K562 (cell line): Measurements from ENCODE around the gene LYZL6. TPM values are rescaled to one million over a fixed set of nuclear protein-coding genes. Genes with fewer than 3 reads are reported as not detected.

ENCODE experiments used
- ATAC-seq: fragments of 200-7000 bp; cut with Tn5 transposase; 3 replicates; pipeline ENCODE4 v1.9.1; 2020; ENCODE audit warnings: moderate library complexity
- BruUV-seq: library from RNA; stranded (reverse); fragments of 400-500 nt; replicated peaks from 2 replicates; lab custom pipeline; 2021; lab: Mats Ljungman, UMichigan
- CTCF ChIA-PET: fragments of 300-600 bp; formaldehyde crosslinking; extraction: SDS; loops from one replicate; lab custom pipeline; 2021; ENCODE audit warnings: low intra/inter-chr PET ratio; lab: Yijun Ruan, JAX
- POLR2A ChIA-PET: fragments of 300-600, 350-650 bp; sonication (Branson Sonifier 250); formaldehyde crosslinking; extraction: SDS; loops from one replicate; lab custom pipeline; 2021; ENCODE audit warnings: antibody characterized with exemption, inconsistent platforms; lab: Yijun Ruan, JAX
- DNase-seq, 4 experiments: peaks; one replicate each; pipeline versions ENCODE4 v3.0.0 to v3.0.0-alpha.2; 2011 to 2018; ENCODE audit warnings: low spot score in 3 of 4, mixed read lengths in 3 of 4; ENCODE audit errors: extremely low read depth in 1 of 4
- FAIRE-seq: peaks from 2 replicates; lab custom pipeline; 2011; peaks lifted over from hg19 to GRCh38; lab: Jason Lieb, UNC
- H2AFZ ChIP-seq: 2 replicates; pipeline ENCODE4 v1.6.0; 2011; ENCODE audit warnings: low read depth, low read length, control low read depth, inconsistent platforms
- H3K27ac ChIP-seq: fragments of 200-600 bp; 3 replicates; pipeline ENCODE4 v1.8.0; 2011; ENCODE audit warnings: low read depth, mild to moderate bottlenecking, control low read depth, inconsistent platforms, low read length, moderate library complexity, mixed read lengths; ENCODE audit errors: extremely low read depth
- H3K27me3 ChIP-seq, 2 experiments: fragments of 300-600 bp in 1 of 2; 2 replicates in 1 of 2; 3 replicates in 1 of 2; pipeline versions ENCODE4 v1.6.0 to v1.8.0; 2011; ENCODE audit warnings: inconsistent platforms in 2 of 2, low read length in 2 of 2, mild to moderate bottlenecking in 1 of 2, mixed read lengths in 1 of 2, moderate library complexity in 1 of 2; ENCODE audit not compliant: control insufficient read depth in 2 of 2, insufficient read depth in 2 of 2
- H3K36me3 ChIP-seq: fragments of 300-600 bp; 3 replicates; pipeline ENCODE4 v1.8.0; 2011; ENCODE audit warnings: mild to moderate bottlenecking, low read length, inconsistent platforms; ENCODE audit not compliant: control insufficient read depth, insufficient read depth
- H3K4me1 ChIP-seq, 2 experiments: fragments of 200-600 bp in 1 of 2; replicated peaks in 1 of 2; 2 replicates in 1 of 2; 3 replicates in 1 of 2; pipeline versions ENCODE4 v1.5.1 to v1.8.0; 2011; ENCODE audit warnings: inconsistent platforms in 2 of 2, low read length in 2 of 2, mild to moderate bottlenecking in 1 of 2, mixed read lengths in 1 of 2, moderate library complexity in 1 of 2; ENCODE audit not compliant: control insufficient read depth in 2 of 2, insufficient read depth in 2 of 2
- H3K4me2 ChIP-seq: 2 replicates; pipeline ENCODE4 v1.6.1; 2011; ENCODE audit warnings: low read length, control low read depth, inconsistent platforms, mixed read lengths; ENCODE audit not compliant: insufficient read depth
- H3K4me3 ChIP-seq: fragments of 200-600 bp; sonication (generic), shearing (Covaris generic); 2 replicates; pipeline ENCODE4 v1.5.1; 2016; ENCODE audit warnings: control low read depth, inconsistent platforms
- H3K79me2 ChIP-seq: fragments of 200-600 bp; 3 replicates; pipeline ENCODE4 v1.8.0; 2011; ENCODE audit warnings: low read length, inconsistent platforms; ENCODE audit not compliant: control insufficient read depth, insufficient read depth
- H3K9ac ChIP-seq, 2 experiments: 2 replicates each; pipeline versions ENCODE4 v1.6.0 to v1.6.1; 2011; ENCODE audit warnings: low read depth in 2 of 2, low read length in 2 of 2, control low read depth in 1 of 2, inconsistent platforms in 1 of 2, mild to moderate bottlenecking in 1 of 2, mixed read lengths in 1 of 2; ENCODE audit not compliant: insufficient read depth in 1 of 2
- H3K9me1 ChIP-seq: one replicate; pipeline ENCODE4 v1.6.0; 2011; ENCODE audit warnings: inconsistent platforms, mild to moderate bottlenecking, low read length, moderate library complexity; ENCODE audit not compliant: control insufficient read depth, insufficient read depth
- H3K9me3 ChIP-seq: replicated peaks from 2 replicates; pipeline ENCODE4 v1.5.1; 2011; ENCODE audit warnings: low read depth, low read length, inconsistent platforms; ENCODE audit not compliant: control insufficient read depth, insufficient read depth
- H4K20me1 ChIP-seq: replicated peaks from 2 replicates; pipeline ENCODE4 v1.6.1; 2011; ENCODE audit warnings: low read length, inconsistent platforms, mixed read lengths; ENCODE audit not compliant: control insufficient read depth, insufficient read depth
- CC2D1A ChIP-seq: fragments of 450-650 bp; IDR thresholded peaks from 2 replicates; pipeline ENCODE4 v1.6.1; 2017; ENCODE audit warnings: mild to moderate bottlenecking
- NELFE ChIP-seq: IDR thresholded peaks from 2 replicates; pipeline ENCODE4 v1.6.1; 2011; ENCODE audit warnings: mild to moderate bottlenecking; ENCODE audit not compliant: insufficient read depth, insufficient read length
- NR4A1 ChIP-seq, 2 experiments: fragments of 250-450 bp in 1 of 2; fragments of 450-650 bp in 1 of 2; sonication (Bioruptor Pico) in 1 of 2; IDR thresholded peaks; 2 replicates each; pipeline versions ENCODE4 v1.4.0 to v1.6.1; 2016 to 2020; ENCODE audit warnings: mild to moderate bottlenecking in 2 of 2, missing compliant biosample characterization in 1 of 2, missing genetic modification characterization in 1 of 2, moderate library complexity in 1 of 2
- PHF8 ChIP-seq: fragments of 200-600 bp; sonication (generic); IDR thresholded peaks from 2 replicates; pipeline ENCODE4 v1.6.1; 2012; ENCODE audit warnings: mixed run types, mild to moderate bottlenecking, inconsistent platforms, low read length, moderate library complexity, borderline replicate concordance
- RAD21 ChIP-seq, 2 experiments: fragments of 250-450 bp in 1 of 2; fragments of 450-650 bp in 1 of 2; sonication (Bioruptor Pico) in 1 of 2; formaldehyde crosslinking in 1 of 2; IDR thresholded peaks in 1 of 2; conservative IDR thresholded peaks in 1 of 2; 2 replicates each; pipeline versions ENCODE4 v1.4.0 to v1.8.0; 2020 to 2022; ENCODE audit warnings: mild to moderate bottlenecking in 2 of 2, moderate library complexity in 1 of 2
- RHOXF2B ChIP-seq: fragments of 250-450 bp; sonication (Bioruptor Pico); conservative IDR thresholded peaks from 2 replicates; pipeline ENCODE4 v1.5.1; 2021
- ZNF124 ChIP-seq: sonication (generic); formaldehyde crosslinking; IDR thresholded peaks from 2 replicates; pipeline ENCODE4 v1.8.1; 2022; ENCODE audit warnings: missing genetic modification reagents
- ZNF696 ChIP-seq: fragments of 250-450 bp; sonication (Bioruptor Pico); conservative IDR thresholded peaks from 2 replicates; pipeline ENCODE4 v1.4.0; 2020; ENCODE audit warnings: mild to moderate bottlenecking, moderate library complexity
- WGBS: fragments of 100-300 bp; shearing (Covaris generic); methylation state at CpG from one replicate; pipeline ENCODE4 v1.1.6; 2016; ENCODE audit warnings: low coverage, mixed read lengths; ENCODE audit not compliant: insufficient coverage; ENCODE audit errors: missing lambda C conversion rate; 5-methylcytosine and 5-hydroxymethylcytosine counted together
- in situ Hi-C: fragments of 300-500 bp; cut with MboI; formaldehyde crosslinking; loops from 4 replicates; pipeline ENCODE4 v1.15.0; 2018; ENCODE audit warnings: inconsistent platforms, mixed read lengths
- intact Hi-C: fragments of 100-400 bp; cut with micrococcal nuclease; formaldehyde crosslinking; loops from 2 replicates; pipeline ENCODE4 v1.14.2; 2022
- polyA plus RNA-seq, 8 experiments: library from polyadenylated mRNA; depleted of rRNA in 4 of 8; stranded (reverse) in 5 of 8; unstranded in 3 of 8; fragments of >200 nt; fragmentation: Nextera tagmentation in 2 of 8; fragmentation: Illumina TruSeq in 1 of 8; extraction: Ambion mirVana in 2 of 8; extraction: Trizol in 1 of 8; gene quantifications; 2 replicates each; pipeline versions ENCODE4 v1.2.1 to v1.2.3, GENCODE V29; 2011 to 2014; ENCODE audit warnings: inconsistent platforms in 1 of 8, missing spikeins in 1 of 8
- total RNA-seq, 7 experiments: library from RNA; depleted of rRNA in 6 of 7; stranded (reverse); fragments of >200 nt in 6 of 7; fragmentation: Illumina TruSeq in 2 of 7; extraction: Trizol in 2 of 7; gene quantifications; 2 replicates each; pipeline versions ENCODE4 v1.2.1 to v1.2.3, GENCODE V29; 2011 to 2021; ENCODE audit warnings: low replicate concordance in 1 of 7
- TF ChIP-seq, protein P1 (sequence below): IDR thresholded peaks from 2 replicates; pipeline ENCODE4 v1.6.1; 2011; ENCODE audit warnings: borderline replicate concordance, low read depth, mild to moderate bottlenecking, moderate library complexity, low read length; ENCODE audit not compliant: insufficient read depth, poor library complexity, severe bottlenecking
- TF ChIP-seq, protein P2 (sequence below): conservative IDR thresholded peaks from 2 replicates; pipeline ENCODE4 v1.6.1; 2011; ENCODE audit warnings: low read depth, mild to moderate bottlenecking, low read length; ENCODE audit not compliant: control insufficient read depth
- TF ChIP-seq, protein P3 (sequence below): fragments of 450-650 bp; IDR thresholded peaks from 2 replicates; pipeline ENCODE4 v1.6.1; 2018; ENCODE audit not compliant: partially characterized antibody
- TF ChIP-seq, protein P4 (sequence below), 2 experiments: fragments of 200-800 bp in 1 of 2; sonication (Bioruptor generic) in 1 of 2; sonication (generic) in 1 of 2; formaldehyde crosslinking in 1 of 2; IDR thresholded peaks in 1 of 2; conservative IDR thresholded peaks in 1 of 2; 2 replicates each; pipeline versions ENCODE4 v1.5.0 to v1.6.1; 2016 to 2020; ENCODE audit warnings: missing compliant biosample characterization in 1 of 2, missing genetic modification characterization in 1 of 2, missing genetic modification reagents in 1 of 2

LYZL6 gene
- total and polyA plus RNA-seq, 9 of the 15 experiments (the other 6 are each of a cell fraction or from before 2014, with no cell fraction given) = not detected

DNA sequence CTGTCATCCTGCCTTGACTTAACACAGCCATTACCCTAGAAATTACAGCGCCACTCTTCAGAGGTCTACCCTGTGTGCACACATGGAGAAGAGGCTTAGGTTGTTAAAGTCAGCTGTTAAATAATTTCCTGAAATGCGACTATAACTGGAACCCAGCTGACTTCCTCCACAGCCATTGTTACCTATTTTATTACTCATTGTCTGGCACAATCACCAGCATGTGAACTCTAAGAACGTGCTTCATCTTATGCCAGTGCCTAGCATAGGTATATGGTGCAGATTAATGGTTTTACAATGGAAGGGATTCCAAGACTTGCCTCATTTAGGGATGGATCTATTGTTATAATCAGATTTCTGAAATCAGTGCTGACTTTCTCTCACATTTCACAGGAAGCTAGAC lies 24.8 kb downstream of the LYZL6 start:
- H3K4me3 ChIP-seq = no peak overlapping the region
- H2AFZ ChIP-seq = no peak overlapping the region
- BruUV-seq = no TSS peak
- H3K9me3 ChIP-seq = no peaks in the 10 kb centered on the region
- H3K9me1 ChIP-seq = no peaks in the 10 kb centered on the region
- H3K27me3 ChIP-seq = no peaks in the 10 kb centered on the region
- H3K4me2 ChIP-seq = no peak overlapping the region
- H3K9ac ChIP-seq = no peak overlapping the region
- ChIA-PET POLR2A (interaction anchor here (1.9 kb wide), 1 partner anchor 8 kb away, joined by 6 read pairs; no protein-coding TSS in a partner anchor), CTCF (no interaction called here)
- intact Hi-C loops (loop anchor here (5.0 kb wide), 1 partner anchor 61 kb away; no protein-coding TSS in a partner anchor), in situ Hi-C loops (no loop called here)
- FAIRE-seq (no peak), DNase-seq (no peak), ATAC-seq (no peak)
- no peaks in the 10 kb centered on the region for H4K20me1 ChIP-seq
- H3K4me1 ChIP-seq = peaks cover 23 to 51% of the 10 kb centered on the region in 2 experiments
- no peaks in the 10 kb centered on the region for H3K79me2 ChIP-seq
- WGBS = 90% methylated on average over 3 of the region's 3 CpGs
- no peak overlapping the region for H3K27ac ChIP-seq
- H3K36me3 ChIP-seq = no peaks in the 10 kb centered on the region
- no peak for TF ChIP-seq NELFE
- TF ChIP-seq ZNF696 = no peak
- no peak for TF ChIP-seq NR4A1 (CRISPR knock-in tag; IDR thresholded peaks at IDR 0.05)
- TF ChIP-seq NR4A1 (tag; IDR thresholded peaks at IDR 0.05) = no peak
- TF ChIP-seq, protein P1, sequence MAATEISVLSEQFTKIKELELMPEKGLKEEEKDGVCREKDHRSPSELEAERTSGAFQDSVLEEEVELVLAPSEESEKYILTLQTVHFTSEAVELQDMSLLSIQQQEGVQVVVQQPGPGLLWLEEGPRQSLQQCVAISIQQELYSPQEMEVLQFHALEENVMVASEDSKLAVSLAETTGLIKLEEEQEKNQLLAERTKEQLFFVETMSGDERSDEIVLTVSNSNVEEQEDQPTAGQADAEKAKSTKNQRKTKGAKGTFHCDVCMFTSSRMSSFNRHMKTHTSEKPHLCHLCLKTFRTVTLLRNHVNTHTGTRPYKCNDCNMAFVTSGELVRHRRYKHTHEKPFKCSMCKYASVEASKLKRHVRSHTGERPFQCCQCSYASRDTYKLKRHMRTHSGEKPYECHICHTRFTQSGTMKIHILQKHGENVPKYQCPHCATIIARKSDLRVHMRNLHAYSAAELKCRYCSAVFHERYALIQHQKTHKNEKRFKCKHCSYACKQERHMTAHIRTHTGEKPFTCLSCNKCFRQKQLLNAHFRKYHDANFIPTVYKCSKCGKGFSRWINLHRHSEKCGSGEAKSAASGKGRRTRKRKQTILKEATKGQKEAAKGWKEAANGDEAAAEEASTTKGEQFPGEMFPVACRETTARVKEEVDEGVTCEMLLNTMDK = no peak
- TF ChIP-seq CC2D1A = no peak
- no peak for TF ChIP-seq ZNF124 (CRISPR knock-in tag)
- TF ChIP-seq, protein P2, sequence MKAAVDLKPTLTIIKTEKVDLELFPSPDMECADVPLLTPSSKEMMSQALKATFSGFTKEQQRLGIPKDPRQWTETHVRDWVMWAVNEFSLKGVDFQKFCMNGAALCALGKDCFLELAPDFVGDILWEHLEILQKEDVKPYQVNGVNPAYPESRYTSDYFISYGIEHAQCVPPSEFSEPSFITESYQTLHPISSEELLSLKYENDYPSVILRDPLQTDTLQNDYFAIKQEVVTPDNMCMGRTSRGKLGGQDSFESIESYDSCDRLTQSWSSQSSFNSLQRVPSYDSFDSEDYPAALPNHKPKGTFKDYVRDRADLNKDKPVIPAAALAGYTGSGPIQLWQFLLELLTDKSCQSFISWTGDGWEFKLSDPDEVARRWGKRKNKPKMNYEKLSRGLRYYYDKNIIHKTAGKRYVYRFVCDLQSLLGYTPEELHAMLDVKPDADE = no peak
- TF ChIP-seq, protein P3, sequence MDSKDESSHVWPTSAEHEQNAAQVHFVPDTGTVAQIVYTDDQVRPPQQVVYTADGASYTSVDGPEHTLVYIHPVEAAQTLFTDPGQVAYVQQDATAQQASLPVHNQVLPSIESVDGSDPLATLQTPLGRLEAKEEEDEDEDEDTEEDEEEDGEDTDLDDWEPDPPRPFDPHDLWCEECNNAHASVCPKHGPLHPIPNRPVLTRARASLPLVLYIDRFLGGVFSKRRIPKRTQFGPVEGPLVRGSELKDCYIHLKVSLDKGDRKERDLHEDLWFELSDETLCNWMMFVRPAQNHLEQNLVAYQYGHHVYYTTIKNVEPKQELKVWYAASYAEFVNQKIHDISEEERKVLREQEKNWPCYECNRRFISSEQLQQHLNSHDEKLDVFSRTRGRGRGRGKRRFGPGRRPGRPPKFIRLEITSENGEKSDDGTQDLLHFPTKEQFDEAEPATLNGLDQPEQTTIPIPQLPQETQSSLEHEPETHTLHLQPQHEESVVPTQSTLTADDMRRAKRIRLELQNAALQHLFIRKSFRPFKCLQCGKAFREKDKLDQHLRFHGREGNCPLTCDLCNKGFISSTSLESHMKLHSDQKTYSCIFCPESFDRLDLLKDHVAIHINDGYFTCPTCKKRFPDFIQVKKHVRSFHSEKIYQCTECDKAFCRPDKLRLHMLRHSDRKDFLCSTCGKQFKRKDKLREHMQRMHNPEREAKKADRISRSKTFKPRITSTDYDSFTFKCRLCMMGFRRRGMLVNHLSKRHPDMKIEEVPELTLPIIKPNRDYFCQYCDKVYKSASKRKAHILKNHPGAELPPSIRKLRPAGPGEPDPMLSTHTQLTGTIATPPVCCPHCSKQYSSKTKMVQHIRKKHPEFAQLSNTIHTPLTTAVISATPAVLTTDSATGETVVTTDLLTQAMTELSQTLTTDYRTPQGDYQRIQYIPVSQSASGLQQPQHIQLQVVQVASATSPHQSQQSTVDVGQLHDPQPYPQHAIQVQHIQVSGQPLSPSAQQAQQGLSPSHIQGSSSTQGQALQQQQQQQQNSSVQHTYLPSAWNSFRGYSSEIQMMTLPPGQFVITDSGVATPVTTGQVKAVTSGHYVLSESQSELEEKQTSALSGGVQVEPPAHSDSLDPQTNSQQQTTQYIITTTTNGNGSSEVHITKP = no peak
- no peak for TF ChIP-seq RHOXF2B (CRISPR knock-in tag)
- TF ChIP-seq, protein P4, sequence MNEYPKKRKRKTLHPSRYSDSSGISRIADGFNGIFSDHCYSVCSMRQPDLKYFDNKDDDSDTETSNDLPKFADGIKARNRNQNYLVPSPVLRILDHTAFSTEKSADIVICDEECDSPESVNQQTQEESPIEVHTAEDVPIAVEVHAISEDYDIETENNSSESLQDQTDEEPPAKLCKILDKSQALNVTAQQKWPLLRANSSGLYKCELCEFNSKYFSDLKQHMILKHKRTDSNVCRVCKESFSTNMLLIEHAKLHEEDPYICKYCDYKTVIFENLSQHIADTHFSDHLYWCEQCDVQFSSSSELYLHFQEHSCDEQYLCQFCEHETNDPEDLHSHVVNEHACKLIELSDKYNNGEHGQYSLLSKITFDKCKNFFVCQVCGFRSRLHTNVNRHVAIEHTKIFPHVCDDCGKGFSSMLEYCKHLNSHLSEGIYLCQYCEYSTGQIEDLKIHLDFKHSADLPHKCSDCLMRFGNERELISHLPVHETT (CRISPR knock-in tag; conservative IDR thresholded peaks at IDR 0.05 in 1 of 2, IDR thresholded peaks at IDR 0.05 in 1 of 2) = no peak
- TF ChIP-seq PHF8 = no peak
- no peak for TF ChIP-seq RAD21 (CRISPR knock-in tag; conservative IDR thresholded peaks at IDR 0.05 in 1 of 2, IDR thresholded peaks at IDR 0.05 in 1 of 2)
